HPDE6-E6E7 (cell line): ENCODE results near the gene CPTP.

Experiments used
- DNase-seq: peaks from one replicate; pipeline ENCODE4 v3.0.0; 2011; ENCODE audit warnings: missing footprints; ENCODE audit errors: extremely low spot score

The CPTP gene

GRCh38 chr1:1335792-1336248, 11.2 kb downstream of the CPTP start:
- no peak for DNase-seq

DNA sequence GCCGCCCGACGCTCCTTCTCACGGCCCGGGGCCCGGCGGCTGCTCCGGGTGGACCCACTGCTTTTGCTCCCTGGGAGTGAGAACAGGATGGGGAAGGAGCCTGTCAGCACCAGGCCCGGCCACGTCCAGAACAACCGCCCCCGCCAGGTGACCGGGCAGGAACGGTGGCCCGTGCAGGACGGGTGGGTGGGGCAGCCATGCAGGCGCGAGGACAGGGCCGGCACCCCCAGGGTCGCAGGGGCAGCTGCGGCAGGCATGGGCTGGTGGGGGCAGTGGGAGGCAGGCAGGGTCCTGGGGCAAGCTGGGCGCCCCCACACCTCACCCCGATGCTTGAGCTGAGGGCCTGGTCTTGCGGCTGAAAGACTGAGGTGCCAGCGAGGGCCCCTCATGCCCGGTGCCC, 11.8 kb downstream of the CPTP start:
- no peak for DNase-seq

GRCh38 chr1:1336931-1337792, 12.6 kb downstream of the CPTP start:
- DNase-seq: no peak

DNA sequence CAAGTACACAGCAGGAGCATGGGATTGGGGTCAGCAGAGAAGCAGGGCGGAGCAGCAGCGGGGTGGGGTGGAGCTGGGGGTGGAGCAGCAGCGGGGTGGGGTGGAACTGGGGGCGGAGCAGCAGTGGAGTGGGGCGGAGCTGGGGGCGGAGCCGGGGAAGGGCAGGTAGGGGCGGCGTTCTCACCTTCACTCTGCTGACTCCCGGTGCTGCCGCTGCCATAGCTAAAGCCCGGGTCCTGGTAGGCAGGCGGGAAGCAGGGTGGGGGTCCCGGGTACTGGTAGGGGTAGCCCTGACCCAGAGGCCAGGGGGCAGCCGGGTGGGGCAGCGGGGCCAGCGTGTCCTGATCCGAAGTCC, 13.2 kb downstream of the CPTP start:
- no peak for DNase-seq

- no peak for DNase-seq
Observed at GRCh38 chr1:1338278-1338677, 13.7 kb downstream of the CPTP start.

GRCh38 chr1:1340185-1340584, 15.6 kb downstream of the CPTP start:
- DNase-seq: no peak

- no peak for DNase-seq
Observed at GRCh38 chr1:1340791-1341548, 16.4 kb downstream of the CPTP start.

- no peak for DNase-seq
Observed at GRCh38 chr1:1341549-1342021, 17.0 kb downstream of the CPTP start.

- DNase-seq: no peak
Observed at GRCh38 chr1:1342061-1342562, 17.5 kb downstream of the CPTP start.

DNA sequence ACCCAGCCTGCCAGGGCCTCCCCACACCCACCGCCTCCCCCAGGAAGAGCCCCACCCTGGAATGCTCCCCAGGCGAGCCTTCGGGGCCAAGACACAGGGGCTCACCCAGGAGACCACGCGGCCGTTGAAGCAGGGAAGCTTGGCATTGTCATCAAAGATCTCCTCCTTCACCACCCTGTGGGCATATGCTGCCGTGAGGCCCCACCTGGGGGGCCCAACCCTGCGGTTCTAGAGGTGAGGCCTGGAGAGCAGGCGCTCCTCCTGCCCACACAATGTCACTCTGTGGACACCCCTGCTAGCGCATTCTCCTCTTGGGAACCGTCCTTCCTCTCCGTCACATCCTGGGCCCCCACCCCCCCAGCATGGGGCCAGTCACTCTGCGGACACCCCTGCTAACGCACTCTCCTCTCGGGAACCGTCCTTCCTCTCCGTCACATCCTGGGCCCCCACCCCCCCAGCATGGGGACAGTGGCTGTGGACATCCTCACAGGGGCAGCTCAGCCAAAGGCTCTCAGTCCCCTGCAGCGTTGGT, 18.0 kb downstream of the CPTP start:
- DNase-seq: no peak

DNA sequence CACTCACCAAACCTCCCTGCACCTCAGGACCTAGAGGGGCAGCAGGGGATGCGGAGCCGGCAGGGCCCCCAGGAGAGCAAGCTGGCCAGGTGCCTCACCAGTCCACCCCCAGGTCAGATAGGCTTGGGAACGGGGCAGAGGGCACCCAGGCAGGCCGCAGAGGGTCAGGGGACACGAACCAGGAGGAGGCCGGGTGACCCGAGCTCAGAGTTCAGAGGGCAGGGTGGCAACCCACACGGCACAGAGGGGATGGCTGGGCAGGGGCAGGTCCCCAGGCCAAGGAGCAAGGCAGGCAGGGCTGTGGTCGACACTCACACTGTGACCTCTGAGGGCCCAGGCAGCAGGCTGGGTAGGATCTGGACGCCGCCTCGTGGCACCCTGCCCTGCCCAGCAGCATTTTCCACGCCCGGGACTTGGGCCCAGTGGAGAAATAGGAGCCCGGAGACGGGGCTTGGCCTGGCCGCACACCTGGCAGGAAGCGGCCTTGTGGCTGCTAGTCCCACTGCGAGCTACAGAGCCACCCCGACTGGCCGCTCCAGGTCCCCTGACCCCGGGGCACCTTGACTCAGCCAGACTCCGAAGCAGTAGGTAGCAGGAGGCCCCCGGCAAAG, 19.3 kb downstream of the CPTP start:
- no peak for DNase-seq

- DNase-seq: peak; percentile 99
Observed at GRCh38 chr1:1344655-1345361, 20.2 kb downstream of the CPTP start.

DNA sequence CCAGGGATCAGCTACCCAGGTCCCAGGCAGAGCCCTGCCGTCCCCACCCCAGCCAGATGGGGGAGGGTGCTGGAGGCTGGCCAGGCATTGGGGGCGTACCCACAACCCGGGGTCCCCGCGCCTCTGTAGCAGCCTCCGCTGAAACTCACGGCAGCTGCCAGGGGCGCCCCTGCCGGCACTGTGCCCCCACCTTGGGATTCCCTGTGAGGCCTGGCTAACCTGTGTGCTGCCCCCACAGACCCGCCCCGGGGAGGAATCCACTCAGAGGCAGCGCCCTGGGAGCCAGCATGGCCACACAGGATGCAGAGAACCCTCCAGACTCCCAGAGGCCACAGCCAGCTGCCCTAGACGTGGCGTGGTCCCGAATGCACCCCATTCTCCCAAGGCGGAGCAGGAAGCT, 20.8 kb downstream of the CPTP start:
- DNase-seq: no peak

- DNase-seq: no peak
Observed at GRCh38 chr1:1345860-1346500, 21.4 kb downstream of the CPTP start.

DNA sequence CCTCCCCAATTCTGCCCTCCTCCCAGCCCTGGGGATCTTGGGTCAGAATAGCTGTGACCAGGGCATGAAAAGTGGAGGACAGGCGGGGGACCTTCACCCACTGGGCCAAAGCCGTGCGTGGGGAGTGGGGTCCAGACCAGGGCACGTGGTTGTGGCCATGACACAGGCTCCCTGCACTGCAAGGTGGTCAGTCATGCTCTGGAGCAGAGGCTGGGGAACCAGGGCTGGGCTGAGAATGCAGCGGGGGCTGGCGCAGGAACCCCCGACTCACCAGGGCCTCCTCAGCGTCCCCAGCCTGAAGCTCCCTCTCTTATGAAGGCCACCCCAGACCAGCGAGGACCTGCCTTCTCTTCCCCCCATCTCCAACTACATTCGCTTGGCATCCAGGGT, 21.9 kb downstream of the CPTP start:
- DNase-seq: no peak

DNA sequence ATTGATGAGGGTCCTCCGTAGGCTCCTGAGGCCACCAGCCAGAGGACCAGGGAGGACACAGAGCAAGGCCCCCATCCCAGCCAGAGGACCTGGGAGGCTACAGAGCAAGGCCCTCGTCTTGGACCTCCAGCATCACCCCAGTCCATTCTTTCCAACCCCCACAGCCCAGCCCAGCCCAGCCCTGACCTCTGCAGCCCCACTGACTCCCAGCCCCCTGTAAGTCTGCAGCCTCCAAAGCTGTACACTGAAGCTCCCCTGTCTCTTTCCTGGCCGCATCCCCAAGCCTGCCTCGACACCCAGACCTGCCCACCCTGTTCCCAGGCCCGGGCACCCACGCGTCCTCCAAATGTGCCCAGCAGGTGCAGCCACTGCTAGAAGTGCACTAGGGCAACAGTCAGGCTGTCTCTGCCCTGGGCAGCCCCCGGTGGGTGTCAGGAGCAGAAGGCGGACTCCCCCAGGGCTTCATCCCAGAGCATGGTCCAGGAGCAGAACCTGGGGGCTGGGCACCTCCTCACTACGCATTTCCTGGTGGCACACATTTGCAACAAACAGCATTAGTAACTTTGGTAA, 22.5 kb downstream of the CPTP start:
- DNase-seq: no peak

GRCh38 chr1:1347663-1348419, 23.2 kb downstream of the CPTP start:
- no peak for DNase-seq

- DNase-seq: no peak
Observed at GRCh38 chr1:1348420-1349255, 24.0 kb downstream of the CPTP start.
